GM23338 (cell line): Measurements from ENCODE around the gene DACH2.

Experiments used
- CREB1 ChIP-seq: fragments of 250-450 bp; sonication (Bioruptor Pico); IDR thresholded peaks from 2 replicates; pipeline ENCODE4 v1.5.0; 2020; ENCODE audit warnings: low read depth, mild to moderate bottlenecking, moderate library complexity
- EZH2 ChIP-seq: fragments of 200-600 bp; sonication (generic); IDR thresholded peaks from one replicate; pipeline ENCODE4 v1.8.0; 2017; ENCODE audit warnings: antibody characterized with exemption, mild to moderate bottlenecking, low read depth; ENCODE audit not compliant: unreplicated experiment
- EZH2phosphoT487 ChIP-seq: fragments of 200-600 bp; sonication (generic); IDR thresholded peaks from one replicate; pipeline ENCODE4 v1.8.1; 2018; ENCODE audit warnings: antibody characterized with exemption; ENCODE audit not compliant: unreplicated experiment
- POLR2AphosphoS5 ChIP-seq: IDR thresholded peaks from 2 replicates; pipeline ENCODE4 v1.6.1; 2016; ENCODE audit warnings: antibody characterized with exemption, low read depth
- STAT1 ChIP-seq: IDR thresholded peaks from one replicate; pipeline ENCODE4 v1.6.1; 2016; ENCODE audit warnings: antibody characterized with exemption; ENCODE audit not compliant: unreplicated experiment
- ZNF114 ChIP-seq: fragments of 250-450 bp; sonication (Bioruptor Pico); IDR thresholded peaks from 2 replicates; pipeline ENCODE4 v1.5.0; 2020; ENCODE audit warnings: mild to moderate bottlenecking, moderate library complexity
- ZNF331 ChIP-seq: fragments of 250-450 bp; sonication (Bioruptor Pico); IDR thresholded peaks from 2 replicates; pipeline ENCODE4 v1.5.0; 2020; ENCODE audit warnings: low read depth, mild to moderate bottlenecking, moderate library complexity
- TF ChIP-seq, protein P1 (sequence below), 2 experiments: fragments of 200-600 bp in 1 of 2; sonication (generic) in 1 of 2; conservative IDR thresholded peaks; 2 replicates each; pipeline versions ENCODE4 v1.5.1 to v1.6.1; 2016 to 2017; ENCODE audit warnings: antibody characterized with exemption in 2 of 2, low read depth in 2 of 2, mild to moderate bottlenecking in 2 of 2, moderate library complexity in 1 of 2

- TF ChIP-seq, protein P1, sequence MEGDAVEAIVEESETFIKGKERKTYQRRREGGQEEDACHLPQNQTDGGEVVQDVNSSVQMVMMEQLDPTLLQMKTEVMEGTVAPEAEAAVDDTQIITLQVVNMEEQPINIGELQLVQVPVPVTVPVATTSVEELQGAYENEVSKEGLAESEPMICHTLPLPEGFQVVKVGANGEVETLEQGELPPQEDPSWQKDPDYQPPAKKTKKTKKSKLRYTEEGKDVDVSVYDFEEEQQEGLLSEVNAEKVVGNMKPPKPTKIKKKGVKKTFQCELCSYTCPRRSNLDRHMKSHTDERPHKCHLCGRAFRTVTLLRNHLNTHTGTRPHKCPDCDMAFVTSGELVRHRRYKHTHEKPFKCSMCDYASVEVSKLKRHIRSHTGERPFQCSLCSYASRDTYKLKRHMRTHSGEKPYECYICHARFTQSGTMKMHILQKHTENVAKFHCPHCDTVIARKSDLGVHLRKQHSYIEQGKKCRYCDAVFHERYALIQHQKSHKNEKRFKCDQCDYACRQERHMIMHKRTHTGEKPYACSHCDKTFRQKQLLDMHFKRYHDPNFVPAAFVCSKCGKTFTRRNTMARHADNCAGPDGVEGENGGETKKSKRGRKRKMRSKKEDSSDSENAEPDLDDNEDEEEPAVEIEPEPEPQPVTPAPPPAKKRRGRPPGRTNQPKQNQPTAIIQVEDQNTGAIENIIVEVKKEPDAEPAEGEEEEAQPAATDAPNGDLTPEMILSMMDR (conservative IDR thresholded peaks at IDR 0.05; ENCODE audit: low read depth in 2 of 2): no peak
- TF ChIP-seq ZNF331 (CRISPR knock-in tag) (no peak), EZH2 (no peak), STAT1 (no peak), POLR2AphosphoS5 (no peak), CREB1 (CRISPR knock-in tag) (no peak), ZNF114 (CRISPR knock-in tag) (no peak), EZH2phosphoT487 (no peak)
These were observed 180.9 kb downstream of the DACH2 start for GRCh38 chrX:86329174-86329573.
